Suprapubic skin (tissue), 4 donors: ENCODE measurements around the gene MMD2. TPM values are rescaled to one million over a fixed set of nuclear protein-coding genes. Genes with fewer than 3 reads are reported as not detected.

ENCODE experiments used
- DNase-seq, 2 donors: peaks; one replicate each; pipeline ENCODE4 v3.0.0-alpha.2; 2019; ENCODE audit warnings: low spot score in 2 of 2
- H3K27ac ChIP-seq: fragments of 200-600 bp; sonication (generic); one replicate; pipeline ENCODE4 v1.5.1; 2019
- H3K27me3 ChIP-seq: fragments of 200-600 bp; sonication (generic); one replicate; pipeline ENCODE4 v1.5.1; 2019
- H3K36me3 ChIP-seq: fragments of 200-600 bp; sonication (generic); one replicate; pipeline ENCODE4 v1.5.1; 2019
- H3K4me1 ChIP-seq: fragments of 200-600 bp; sonication (generic); one replicate; pipeline ENCODE4 v1.5.1; 2019
- H3K4me3 ChIP-seq: fragments of 200-600 bp; sonication (generic); one replicate; pipeline ENCODE4 v1.5.1; 2019; ENCODE audit warnings: mild to moderate bottlenecking
- H3K9me3 ChIP-seq: fragments of 200-600 bp; sonication (generic); one replicate; pipeline ENCODE4 v1.5.1; 2019
- EP300 ChIP-seq: sonication (generic); formaldehyde crosslinking; IDR thresholded peaks from one replicate; pipeline ENCODE4 v1.6.1; 2017; ENCODE audit warnings: antibody characterized with exemption
- POLR2A ChIP-seq, 2 donors: fragments of 450-650 bp; IDR thresholded peaks; one replicate each; pipeline ENCODE4 v1.6.1; 2017; ENCODE audit warnings: antibody characterized with exemption in 2 of 2, mild to moderate bottlenecking in 2 of 2, moderate library complexity in 2 of 2
- POLR2AphosphoS5 ChIP-seq, 3 donors: sonication (generic); formaldehyde crosslinking; IDR thresholded peaks; one replicate each; pipeline ENCODE4 v1.6.1; 2017; ENCODE audit warnings: antibody characterized with exemption in 3 of 3
- WGBS: methylation state at CpG from one replicate; pipeline ENCODE4 v1.1.5; 2018; 5-methylcytosine and 5-hydroxymethylcytosine counted together
- total RNA-seq, 4 donors: library from RNA; depleted of rRNA; stranded (reverse); fragments of >200 nt; gene quantifications; one replicate each; pipeline ENCODE4 v1.1.0, GENCODE V29; 2016
- TF ChIP-seq, protein P1 (sequence below), 2 donors: fragments of 200-600 bp in 1 of 2; fragments of 450-650 bp in 1 of 2; sonication (generic) in 1 of 2; IDR thresholded peaks; one replicate each; pipeline ENCODE4 v1.5.1; 2016 to 2019; ENCODE audit warnings: antibody characterized with exemption in 2 of 2, mild to moderate bottlenecking in 1 of 2, moderate library complexity in 1 of 2

Gene MMD2
- total RNA-seq, 4 donors from 2014 or later, result not detected

DNA sequence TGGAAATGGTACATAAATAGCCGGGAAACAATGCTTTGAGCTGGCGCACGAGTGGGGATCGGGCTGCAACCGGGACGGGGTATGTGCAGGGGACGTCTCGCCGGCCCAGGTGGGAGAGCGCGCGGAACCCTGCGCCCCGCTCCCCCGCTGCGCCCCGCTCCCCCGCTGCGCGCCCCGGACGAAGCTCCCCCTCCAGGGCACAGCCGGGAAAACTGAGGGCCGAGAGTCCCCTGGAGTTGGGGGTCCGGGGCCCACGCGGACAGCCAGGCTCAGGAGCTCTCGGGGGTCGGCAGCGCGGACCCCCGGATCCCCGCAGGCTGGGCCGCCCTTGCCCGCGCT lies 76.0 kb downstream of the MMD2 start:
- DNase-seq, result no peak
- Histone ChIP-seq H3K9me3 (no peaks in the 10 kb centered on the region), H3K27me3 (peaks cover 13% of the 10 kb centered on the region), H3K27ac (peak overlapping the region; percentile 84), H3K4me3 (peak overlapping the region; percentile 76), H3K36me3 (no peaks in the 10 kb centered on the region), H3K4me1 (peaks cover 31% of the 10 kb centered on the region)
- TF ChIP-seq, protein P1, sequence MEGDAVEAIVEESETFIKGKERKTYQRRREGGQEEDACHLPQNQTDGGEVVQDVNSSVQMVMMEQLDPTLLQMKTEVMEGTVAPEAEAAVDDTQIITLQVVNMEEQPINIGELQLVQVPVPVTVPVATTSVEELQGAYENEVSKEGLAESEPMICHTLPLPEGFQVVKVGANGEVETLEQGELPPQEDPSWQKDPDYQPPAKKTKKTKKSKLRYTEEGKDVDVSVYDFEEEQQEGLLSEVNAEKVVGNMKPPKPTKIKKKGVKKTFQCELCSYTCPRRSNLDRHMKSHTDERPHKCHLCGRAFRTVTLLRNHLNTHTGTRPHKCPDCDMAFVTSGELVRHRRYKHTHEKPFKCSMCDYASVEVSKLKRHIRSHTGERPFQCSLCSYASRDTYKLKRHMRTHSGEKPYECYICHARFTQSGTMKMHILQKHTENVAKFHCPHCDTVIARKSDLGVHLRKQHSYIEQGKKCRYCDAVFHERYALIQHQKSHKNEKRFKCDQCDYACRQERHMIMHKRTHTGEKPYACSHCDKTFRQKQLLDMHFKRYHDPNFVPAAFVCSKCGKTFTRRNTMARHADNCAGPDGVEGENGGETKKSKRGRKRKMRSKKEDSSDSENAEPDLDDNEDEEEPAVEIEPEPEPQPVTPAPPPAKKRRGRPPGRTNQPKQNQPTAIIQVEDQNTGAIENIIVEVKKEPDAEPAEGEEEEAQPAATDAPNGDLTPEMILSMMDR (IDR thresholded peaks at IDR 0.05), result no peak
- no peak for TF ChIP-seq POLR2AphosphoS5 (IDR thresholded peaks at IDR 0.05)
- TF ChIP-seq POLR2A (IDR thresholded peaks at IDR 0.05), result no peak
- TF ChIP-seq EP300, result no peak
- 0% methylated on average over 8 of the region's 36 CpGs for WGBS

DNA sequence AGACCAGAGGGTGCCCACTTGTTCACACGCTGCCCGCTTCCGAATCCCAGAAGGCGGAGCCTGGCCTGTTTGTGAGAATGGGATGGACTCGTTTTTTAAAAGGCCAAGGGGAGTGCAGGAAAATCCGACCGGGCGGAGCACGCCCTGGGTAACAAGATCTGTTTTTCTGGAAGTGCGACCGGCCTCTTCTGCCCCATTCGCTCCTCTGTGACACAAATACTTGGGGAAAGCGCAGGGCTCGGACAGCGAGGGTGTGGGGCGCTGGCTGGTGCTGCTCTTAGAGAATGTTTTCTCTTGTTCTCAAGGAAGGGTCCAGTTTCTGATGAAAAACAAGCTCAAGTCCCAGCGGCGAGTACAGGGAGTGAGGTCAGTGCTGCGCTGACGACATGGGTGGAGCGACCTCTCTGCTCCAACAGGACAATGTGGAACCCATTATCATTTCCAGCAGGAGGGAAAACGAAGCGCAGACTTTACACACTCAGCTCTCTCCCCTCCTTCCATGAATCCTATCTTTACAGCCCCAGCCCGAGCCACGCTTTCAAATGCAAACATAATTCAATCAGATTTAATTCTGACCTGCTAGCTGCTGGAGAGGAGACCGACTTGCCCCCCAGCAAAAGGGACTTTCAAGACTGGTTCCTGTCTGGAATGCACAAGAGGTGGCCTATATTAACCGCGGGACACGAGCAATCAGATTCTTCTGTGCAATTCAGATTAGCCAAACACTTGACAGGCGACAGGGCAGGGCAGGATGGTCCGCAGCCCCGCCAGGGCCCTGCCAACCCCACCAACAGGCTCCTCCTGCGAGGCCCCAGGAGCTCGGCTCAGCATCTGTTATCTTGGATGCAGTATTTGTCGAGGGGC lies 76.6 kb downstream of the MMD2 start:
- Histone ChIP-seq H3K4me3 (peak overlapping the region; percentile 76), H3K9me3 (no peaks in the 10 kb centered on the region), H3K4me1 (peaks cover 31% of the 10 kb centered on the region), H3K36me3 (no peaks in the 10 kb centered on the region), H3K27ac (peak overlapping the region; percentile 84), H3K27me3 (peaks cover 13% of the 10 kb centered on the region)
- peak; percentile 84 to 88 for DNase-seq
- 10% methylated on average over 31 of the region's 35 CpGs for WGBS
- TF ChIP-seq EP300 (no peak), POLR2A (IDR thresholded peaks at IDR 0.05) (peak in 1 of 2 donors; percentile 25), POLR2AphosphoS5 (IDR thresholded peaks at IDR 0.05) (peak in 1 of 3 donors; percentile 15)
- TF ChIP-seq, protein P1 (IDR thresholded peaks at IDR 0.05), result no peak

DNA sequence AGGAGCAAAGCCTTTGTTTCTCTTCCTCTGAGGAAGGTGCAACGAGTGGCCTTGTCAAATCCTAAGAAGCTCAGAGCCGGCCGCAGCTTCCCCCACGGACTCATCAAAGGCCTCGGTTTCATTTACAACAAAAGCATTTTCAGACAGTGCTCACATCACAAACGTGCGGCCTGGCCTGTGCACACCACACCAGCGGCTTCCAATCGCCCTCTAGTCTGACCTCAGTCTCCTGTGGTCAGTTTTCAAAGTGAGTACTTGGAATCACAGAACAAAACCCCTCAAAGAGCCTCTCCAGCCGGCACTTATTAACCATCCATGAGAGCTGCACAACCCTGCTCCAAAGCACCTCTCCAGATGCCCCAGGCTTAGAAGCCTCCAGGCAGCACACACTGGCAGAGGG lies 78.8 kb downstream of the MMD2 start:
- TF ChIP-seq, protein P1 (IDR thresholded peaks at IDR 0.05), result no peak
- TF ChIP-seq POLR2A (IDR thresholded peaks at IDR 0.05), result no peak
- no peak for TF ChIP-seq EP300
- TF ChIP-seq POLR2AphosphoS5 (IDR thresholded peaks at IDR 0.05), result no peak
- Histone ChIP-seq H3K9me3 (no peaks in the 10 kb centered on the region), H3K36me3 (no peaks in the 10 kb centered on the region), H3K27me3 (peaks cover 13% of the 10 kb centered on the region), H3K4me3 (no peak overlapping the region), H3K27ac (no peak overlapping the region), H3K4me1 (peaks cover 31% of the 10 kb centered on the region)
- DNase-seq, result peak in 1 of 2 donors; percentile 60
- 59% methylated on average over 5 of the region's 10 CpGs for WGBS

GRCh38 chr7:4879396-4880081 lies 79.4 kb downstream of the MMD2 start:
- WGBS, result 78% methylated on average over 19 of the region's 27 CpGs
- TF ChIP-seq EP300 (no peak), POLR2AphosphoS5 (IDR thresholded peaks at IDR 0.05) (no peak), POLR2A (IDR thresholded peaks at IDR 0.05) (no peak)
- TF ChIP-seq, protein P1 (IDR thresholded peaks at IDR 0.05), result no peak
- Histone ChIP-seq H3K4me1 (peaks cover 31% of the 10 kb centered on the region), H3K27ac (no peak overlapping the region), H3K36me3 (no peaks in the 10 kb centered on the region), H3K9me3 (no peaks in the 10 kb centered on the region), H3K4me3 (no peak overlapping the region), H3K27me3 (peaks cover 13% of the 10 kb centered on the region)
- DNase-seq, result peak in 1 of 2 donors; percentile 74
